Measurements from ENCODE around the gene LRRC3.
A peak's percentile ranks its signal among the peaks of the same experiment; 100 is the strongest.

LRRC3 gene

GRCh38 chr21:44419679-44420078, 35.6 kb upstream of the LRRC3 start (continued):
- TF ChIP-seq ZNF292 (tag by site-specific recombination; IDR thresholded peaks at IDR 0.05; ENCODE audit: borderline replicate concordance, low read depth), result no peak
- peak; percentile 26; the same call in 1 of the 2 replicates for TF ChIP-seq ZNF513 (tag by site-specific recombination; IDR thresholded peaks at IDR 0.05)
- TF ChIP-seq BCL6B (tag by site-specific recombination; IDR thresholded peaks at IDR 0.05), result 0 out of 2 replicates have a peak, but pooled peaks have one; percentile 25
- TF ChIP-seq ZNF433 (tag by site-specific recombination; IDR thresholded peaks at IDR 0.05; ENCODE audit: low read depth), result no peak
- no peak for TF ChIP-seq TSHZ1 (tag by site-specific recombination; IDR thresholded peaks at IDR 0.05; ENCODE audit: borderline replicate concordance)
- TF ChIP-seq ZNF707 (tag by site-specific recombination; IDR thresholded peaks at IDR 0.05), result peak; percentile 52; the same call in 1 of the 2 replicates
- peak; percentile 76; the same call in 1 of the 2 replicates for TF ChIP-seq ZNF311 (tag by site-specific recombination; IDR thresholded peaks at IDR 0.05; ENCODE audit: borderline replicate concordance)
- no peak for TF ChIP-seq OVOL3 (tag by site-specific recombination; IDR thresholded peaks at IDR 0.05)
- no peak for TF ChIP-seq ZNF843 (tag by site-specific recombination; IDR thresholded peaks at IDR 0.05)

GRCh38 chr21:44420416-44421205, 34.7 kb upstream of the LRRC3 start:
- H3K9me3 ChIP-seq (ENCODE audit: control insufficient read depth, insufficient read depth, low read depth, low read length), result no peaks in the 10 kb centered on the region
- no peaks in the 10 kb centered on the region for H3K4me1 ChIP-seq (ENCODE audit: control insufficient read depth, insufficient read depth, low read length)
- POLR2A ChIA-PET, result no interaction called here
- H3K4me3 ChIP-seq (ENCODE audit: low read depth, low read length), result no peak overlapping the region
- no peak overlapping the region for H3K27ac ChIP-seq (ENCODE audit: extremely low read depth, low read depth, low read length)
- H3K36me3 ChIP-seq (ENCODE audit: control insufficient read depth in 2 of 2, insufficient read depth in 1 of 2, low read length in 2 of 2), result no peaks in the 10 kb centered on the region
- CTCF ChIA-PET, result interaction anchor here (0.6 kb wide), 1 partner anchor 67 kb away, joined by 8 read pairs; no protein-coding TSS in a partner anchor
- no peak for TF ChIP-seq ZBTB48 (tag by site-specific recombination; IDR thresholded peaks at IDR 0.05)
- TF ChIP-seq ZNF148 (tag by site-specific recombination; IDR thresholded peaks at IDR 0.05; ENCODE audit: borderline replicate concordance), result no peak
- no peak for TF ChIP-seq ZNF341 (tag by site-specific recombination; IDR thresholded peaks at IDR 0.05; ENCODE audit: low read depth)
- TF ChIP-seq ZNF677 (tag by site-specific recombination; IDR thresholded peaks at IDR 0.05), result no peak
- no peak for TF ChIP-seq ATF2 (tag by site-specific recombination; IDR thresholded peaks at IDR 0.05; ENCODE audit: low read depth)
- TF ChIP-seq ZNF169 (tag by site-specific recombination; IDR thresholded peaks at IDR 0.05), result no peak
- no peak for TF ChIP-seq ZNF623 (tag by site-specific recombination; IDR thresholded peaks at IDR 0.05)
- no peak for TF ChIP-seq ZNF366 (tag by site-specific recombination; conservative IDR thresholded peaks at IDR 0.05)
- no peak for TF ChIP-seq ZNF335 (tag by site-specific recombination; conservative IDR thresholded peaks at IDR 0.05)
- no peak for TF ChIP-seq ZNF777 (tag by site-specific recombination; IDR thresholded peaks at IDR 0.05; ENCODE audit: borderline replicate concordance)
- no peak for TF ChIP-seq ZBTB44 (tag by site-specific recombination; IDR thresholded peaks at IDR 0.05)
- no peak for TF ChIP-seq KLF16 (tag by site-specific recombination; IDR thresholded peaks at IDR 0.05)

Measured in HEK293 (cell line).